D721Med (cell line): ENCODE measurements around the gene UQCR11.

ENCODE experiments used
- DNase-seq: peaks from one replicate; pipeline ENCODE4 v3.0.0; 2011; ENCODE audit warnings: low spot score; ENCODE audit not compliant: insufficient read length
- FAIRE-seq: peaks from 2 replicates; lab custom pipeline; 2011; peaks lifted over from hg19 to GRCh38; lab: Jason Lieb, UNC
- TF ChIP-seq, protein P1 (sequence below): IDR thresholded peaks from 2 replicates; pipeline ENCODE4 v1.5.1; 2012; ENCODE audit warnings: mild to moderate bottlenecking, control low read depth; ENCODE audit not compliant: insufficient read depth; ENCODE audit errors: missing control alignments

The UQCR11 gene

DNA sequence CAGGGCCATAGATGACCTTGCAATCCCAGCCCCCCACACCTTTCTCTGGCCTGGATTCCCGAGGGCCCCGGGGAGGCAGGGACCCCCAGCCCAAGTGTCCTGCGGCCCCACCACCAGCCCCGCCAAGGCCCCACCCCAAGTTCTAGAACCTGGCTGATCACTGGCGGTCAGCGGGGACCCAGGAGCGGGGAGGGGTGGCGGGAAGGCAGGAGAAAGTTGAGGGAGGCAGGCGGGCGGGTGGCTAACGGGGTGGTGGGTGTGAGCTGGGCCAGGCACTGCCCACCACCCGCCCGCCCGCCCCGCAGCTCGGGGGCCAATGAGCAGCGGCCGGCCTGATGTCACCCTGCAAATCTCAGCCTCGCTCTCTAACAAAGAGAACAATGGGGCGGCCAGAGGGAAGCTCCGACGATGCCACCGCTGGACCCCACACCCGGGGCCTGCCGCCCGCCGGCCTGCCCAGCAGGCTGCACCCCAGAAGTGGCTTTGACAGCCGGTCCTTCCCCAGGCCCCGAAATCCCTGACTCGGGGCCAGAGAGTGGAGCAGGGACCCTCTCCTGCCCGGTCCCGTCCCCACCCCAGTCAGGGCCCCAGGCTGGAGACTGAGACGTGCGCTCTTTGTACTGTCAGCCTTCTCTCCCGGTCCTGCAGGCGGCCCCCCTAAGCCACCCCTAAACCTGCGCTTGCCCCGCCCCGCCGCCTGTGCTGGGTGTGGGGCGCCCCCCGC lies 38.7 kb downstream of the UQCR11 start:
- FAIRE-seq (no peak), DNase-seq (peak; percentile 81)
- TF ChIP-seq, protein P1, sequence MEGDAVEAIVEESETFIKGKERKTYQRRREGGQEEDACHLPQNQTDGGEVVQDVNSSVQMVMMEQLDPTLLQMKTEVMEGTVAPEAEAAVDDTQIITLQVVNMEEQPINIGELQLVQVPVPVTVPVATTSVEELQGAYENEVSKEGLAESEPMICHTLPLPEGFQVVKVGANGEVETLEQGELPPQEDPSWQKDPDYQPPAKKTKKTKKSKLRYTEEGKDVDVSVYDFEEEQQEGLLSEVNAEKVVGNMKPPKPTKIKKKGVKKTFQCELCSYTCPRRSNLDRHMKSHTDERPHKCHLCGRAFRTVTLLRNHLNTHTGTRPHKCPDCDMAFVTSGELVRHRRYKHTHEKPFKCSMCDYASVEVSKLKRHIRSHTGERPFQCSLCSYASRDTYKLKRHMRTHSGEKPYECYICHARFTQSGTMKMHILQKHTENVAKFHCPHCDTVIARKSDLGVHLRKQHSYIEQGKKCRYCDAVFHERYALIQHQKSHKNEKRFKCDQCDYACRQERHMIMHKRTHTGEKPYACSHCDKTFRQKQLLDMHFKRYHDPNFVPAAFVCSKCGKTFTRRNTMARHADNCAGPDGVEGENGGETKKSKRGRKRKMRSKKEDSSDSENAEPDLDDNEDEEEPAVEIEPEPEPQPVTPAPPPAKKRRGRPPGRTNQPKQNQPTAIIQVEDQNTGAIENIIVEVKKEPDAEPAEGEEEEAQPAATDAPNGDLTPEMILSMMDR: no peak

DNA sequence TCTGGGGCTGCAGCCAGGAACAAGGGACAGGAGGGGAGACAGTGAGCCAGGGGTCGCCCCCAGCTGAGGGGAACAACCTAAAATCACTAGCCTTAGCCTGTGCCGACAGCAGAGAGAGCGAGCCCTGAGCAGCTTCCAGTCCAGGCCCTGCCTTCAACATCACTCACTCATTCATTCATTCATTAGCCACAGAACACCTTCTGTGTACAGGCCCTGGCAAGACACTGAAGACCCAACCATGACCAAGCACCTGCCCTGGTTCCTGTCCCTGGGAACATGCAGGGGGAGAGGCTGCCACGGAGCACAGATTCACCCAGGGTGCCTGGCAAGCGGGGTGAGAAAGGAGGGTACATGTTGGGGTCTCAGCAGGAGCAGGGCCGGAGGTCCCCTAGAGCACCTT lies 42.0 kb downstream of the UQCR11 start:
- FAIRE-seq (no peak), DNase-seq (no peak)
- TF ChIP-seq, protein P1: no peak

DNA sequence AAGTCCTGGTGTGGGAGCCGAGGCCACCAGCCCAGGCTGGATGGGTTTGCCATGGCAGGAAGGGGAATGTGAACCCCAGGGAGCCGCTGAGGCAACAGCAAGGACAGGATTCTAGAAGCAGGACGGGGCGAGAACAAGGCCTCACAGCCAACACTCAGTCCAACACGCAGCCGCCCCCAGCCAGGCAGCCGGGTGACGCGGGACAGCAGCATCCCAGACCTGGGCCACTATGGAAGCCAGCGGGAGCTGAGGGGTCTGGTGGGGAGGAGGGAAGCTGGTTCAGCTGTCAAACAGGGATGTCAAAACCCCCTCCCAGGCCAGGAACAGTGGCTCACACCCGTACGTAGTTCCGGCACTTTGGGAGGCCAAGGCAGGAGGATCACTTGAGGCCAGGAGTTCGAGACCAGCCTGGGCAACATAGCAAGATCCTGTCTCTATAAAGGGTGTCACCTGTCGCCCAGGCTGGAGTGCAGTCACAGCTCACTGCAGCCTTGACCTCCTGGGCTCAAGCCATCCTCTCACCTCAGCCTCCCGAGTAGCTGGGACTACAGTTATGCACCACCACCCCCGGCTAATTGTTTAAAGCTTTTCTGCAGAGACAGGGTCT lies 43.9 kb downstream of the UQCR11 start:
- no peak for DNase-seq
- no peak for FAIRE-seq
- TF ChIP-seq, protein P1: no peak

DNA sequence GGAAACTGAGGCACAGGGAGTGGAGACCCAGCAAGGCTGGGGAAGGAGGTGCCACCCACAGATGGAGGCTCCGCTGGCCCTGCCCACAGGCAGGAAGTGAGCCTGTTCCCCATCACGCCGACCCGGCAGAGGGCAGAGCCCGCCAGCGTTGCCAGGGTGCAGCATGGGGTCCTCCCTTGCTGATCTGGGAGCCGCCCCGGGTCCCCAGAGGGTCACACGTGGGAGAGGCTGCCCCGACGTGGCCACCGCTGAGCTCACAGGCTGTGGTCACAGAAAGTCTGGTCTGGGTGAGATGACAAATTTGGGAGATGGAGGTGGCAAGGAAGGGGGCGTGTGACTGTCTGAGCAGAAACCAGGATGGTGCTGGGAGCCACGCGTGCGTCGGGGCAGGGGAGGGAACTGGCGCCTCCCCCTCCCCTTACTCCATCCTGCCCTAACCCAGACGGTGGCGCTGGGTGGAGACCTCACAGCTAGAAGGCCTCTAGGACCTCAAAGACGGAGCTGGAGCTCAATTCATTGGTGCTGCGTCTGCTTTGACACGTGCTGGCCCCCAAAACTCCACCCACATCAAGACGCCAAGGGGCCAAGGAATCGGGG lies 44.9 kb downstream of the UQCR11 start:
- FAIRE-seq (no peak), DNase-seq (no peak)
- TF ChIP-seq, protein P1: no peak

DNA sequence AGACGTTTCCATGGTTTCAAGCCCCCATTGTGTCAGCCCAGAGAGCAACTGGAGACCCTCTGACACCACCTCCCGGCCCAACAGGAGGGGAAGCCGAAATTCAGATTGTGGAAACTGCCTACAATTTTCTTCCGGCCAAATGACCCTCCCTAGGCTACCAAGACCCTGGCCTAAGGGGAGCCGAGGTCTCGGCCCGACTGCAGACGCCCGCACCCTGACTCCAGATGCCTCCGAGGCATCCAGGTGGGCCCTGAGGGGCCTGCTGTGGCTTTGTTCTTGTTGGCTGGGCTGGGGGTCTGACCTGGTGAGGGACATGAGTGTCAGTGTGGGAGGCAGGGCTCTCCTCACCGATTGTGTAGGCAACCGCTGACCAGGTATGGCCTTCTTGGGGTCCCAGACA lies 46.7 kb downstream of the UQCR11 start:
- FAIRE-seq: no peak
- TF ChIP-seq, protein P1: no peak
- no peak for DNase-seq

DNA sequence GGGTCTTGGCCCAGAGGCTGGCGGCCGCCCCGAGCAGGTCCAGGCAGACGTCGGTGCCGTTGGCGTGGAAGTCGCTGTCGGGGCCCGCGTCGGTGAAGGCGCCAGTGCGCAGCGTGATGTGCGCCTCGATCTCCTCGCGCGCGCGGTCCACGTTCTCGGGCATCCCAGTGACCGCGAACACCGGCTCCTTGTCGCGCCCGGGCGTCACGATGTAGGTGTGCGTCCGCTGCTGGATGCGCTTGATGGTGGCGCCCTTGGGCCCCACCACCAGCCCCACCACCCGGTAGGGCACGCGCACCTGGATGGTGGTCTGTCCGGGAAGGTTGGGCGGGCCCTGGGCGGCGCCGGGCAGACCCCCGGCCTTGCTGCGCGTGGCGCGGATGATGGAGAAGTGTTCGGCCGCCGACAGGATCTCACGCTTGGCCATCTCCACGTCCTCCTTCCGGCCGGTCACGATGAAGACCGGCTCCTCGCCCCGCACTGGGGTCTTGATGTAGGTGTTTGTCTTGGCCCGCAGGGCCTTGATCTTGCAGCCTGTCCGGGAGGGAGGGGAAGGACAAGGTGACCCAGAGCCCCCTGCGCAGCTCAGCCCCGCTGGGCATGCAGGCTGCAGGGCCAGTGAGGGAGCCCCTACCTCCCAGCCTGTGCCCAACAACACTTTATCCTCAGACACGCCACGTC lies 48.7 kb downstream of the UQCR11 start:
- FAIRE-seq: no peak
- TF ChIP-seq, protein P1: no peak
- DNase-seq: no peak
